HFF-Myc (cell line): ENCODE measurements around the gene LUC7L.

Experiments used
- DNase-seq: peaks from one replicate; pipeline ENCODE4 v3.0.0-alpha.2; 2011; ENCODE audit warnings: low read depth; ENCODE audit errors: extremely low read depth
- H3K4me3 ChIP-seq: replicated peaks from 2 replicates; pipeline ENCODE4 v1.5.1; 2011; ENCODE audit warnings: low read depth, mild to moderate bottlenecking, control low read depth, low read length
- CTCF ChIP-seq: IDR thresholded peaks from 2 replicates; pipeline ENCODE4 v1.5.1; 2012; ENCODE audit warnings: mild to moderate bottlenecking, low read depth, low read length, control low read depth; ENCODE audit errors: missing control alignments

Gene LUC7L

GRCh38 chr16:200388-200787, 28.9 kb downstream of the LUC7L start:
- DNase-seq = no peak
- no peak overlapping the region for H3K4me3 ChIP-seq
- TF ChIP-seq CTCF = no peak

GRCh38 chr16:194516-194915, 34.7 kb downstream of the LUC7L start:
- DNase-seq = no peak
- no peak for TF ChIP-seq CTCF
- H3K4me3 ChIP-seq = no peak overlapping the region

GRCh38 chr16:193441-193840, 35.8 kb downstream of the LUC7L start:
- no peak for TF ChIP-seq CTCF
- H3K4me3 ChIP-seq = no peak overlapping the region
- no peak for DNase-seq

- no peak overlapping the region for H3K4me3 ChIP-seq
- DNase-seq = no peak
- TF ChIP-seq CTCF = no peak
These were observed 36.6 kb downstream of the LUC7L start for GRCh38 chr16:192686-193085.

GRCh38 chr16:191831-192230, 37.4 kb downstream of the LUC7L start:
- no peak for DNase-seq
- TF ChIP-seq CTCF = no peak
- no peak overlapping the region for H3K4me3 ChIP-seq

- H3K4me3 ChIP-seq = no peak overlapping the region
- no peak for TF ChIP-seq CTCF
- no peak for DNase-seq
These were observed 39.6 kb downstream of the LUC7L start for GRCh38 chr16:189604-190186.

- no peak for TF ChIP-seq CTCF
- no peak for DNase-seq
- no peak overlapping the region for H3K4me3 ChIP-seq
These were observed 40.6 kb downstream of the LUC7L start for GRCh38 chr16:188674-189073.
